Kidney (tissue), 14 donors: Measurements from ENCODE around the gene NKAIN2. TPM values are rescaled to one million over a fixed set of nuclear protein-coding genes. Genes with fewer than 3 reads are reported as not detected.
"Not testable (repeated sequence)": the region's sequence is repeated elsewhere in the genome, so short reads cannot be mapped to it uniquely, and the experiment has no call there.

ENCODE experiments used
- DNase-seq, 5 donors: peaks; one replicate each; pipeline ENCODE4 v3.0.0-alpha.2; 2013 to 2020
- FAIRE-seq: peaks from 2 replicates; lab custom pipeline; 2012; peaks lifted over from hg19 to GRCh38; lab: Jason Lieb, UNC
- H3K27ac ChIP-seq, 2 donors: one replicate each; pipeline ENCODE4 v1.7.0; 2013; ENCODE audit warnings: low read depth in 2 of 2, low read length in 2 of 2, inconsistent platforms in 1 of 2
- H3K27me3 ChIP-seq: one replicate; pipeline ENCODE4 v1.7.1; 2013; ENCODE audit warnings: low read length, inconsistent platforms; ENCODE audit not compliant: control insufficient read depth, insufficient read depth
- H3K36me3 ChIP-seq, 3 donors: one replicate each; pipeline versions ENCODE4 v1.7.0 to v1.7.1; 2013; ENCODE audit warnings: low read length in 3 of 3, control low read depth in 1 of 3, inconsistent platforms in 1 of 3; ENCODE audit not compliant: insufficient read depth in 3 of 3, control insufficient read depth in 2 of 3
- H3K4me1 ChIP-seq, 3 donors: one replicate each; pipeline versions ENCODE4 v1.7.0 to v1.7.1; 2013; ENCODE audit warnings: low read length in 3 of 3, inconsistent platforms in 1 of 3, low read depth in 1 of 3; ENCODE audit not compliant: control insufficient read depth in 2 of 3, insufficient read depth in 2 of 3
- H3K4me3 ChIP-seq, 3 donors: one replicate each; pipeline versions ENCODE4 v1.7.0 to v1.8.1; 2013; ENCODE audit warnings: low read length in 3 of 3, control low read depth in 1 of 3, inconsistent platforms in 1 of 3
- H3K9ac ChIP-seq, 3 donors: one replicate each; pipeline versions ENCODE4 v1.7.0 to v1.7.1; 2013; ENCODE audit warnings: low read length in 3 of 3, control low read depth in 1 of 3, inconsistent platforms in 1 of 3
- H3K9me3 ChIP-seq, 3 donors: one replicate each; pipeline versions ENCODE4 v1.7.0 to v1.7.1; 2013; ENCODE audit warnings: low read length in 3 of 3, control low read depth in 1 of 3, inconsistent platforms in 1 of 3; ENCODE audit not compliant: control insufficient read depth in 2 of 3, insufficient read depth in 1 of 3
- CTCF ChIP-seq: IDR thresholded peaks from 3 replicates; pipeline ENCODE4 v1.5.1; 2012; ENCODE audit warnings: mild to moderate bottlenecking, moderate library complexity, borderline replicate concordance; ENCODE audit not compliant: insufficient read depth; ENCODE audit errors: extremely low read depth
- intact Hi-C: fragments of 100-400 bp; cut with DNase I; formaldehyde crosslinking; loops from one replicate; pipeline ENCODE4 v1.11.1; 2022
- polyA plus RNA-seq: library from polyadenylated mRNA; stranded (reverse); fragments of 350-450 nt; fragmentation: Illumina TruSeq; extraction: RNeasy Lipid Tissue Mini Kit (QIAGEN cat#74804); gene quantifications from one replicate; pipeline ENCODE4 v1.2.3, GENCODE V29; 2014; ENCODE audit warnings: low read depth, low replicate concordance; ENCODE audit not compliant: insufficient read depth
- total RNA-seq: library from RNA; stranded (reverse); fragmentation: NEBNext Ultra II Directional; extraction: Animal tissue kit (Norgen Biotek cat#: 25700); gene quantifications from one replicate; pipeline ENCODE4 v1.2.1, GENCODE V29; 2021
- donor health status: control.
- donor health status: control.
- donor health status: control.
- donor health status: control.
- donor health status: control.
- donor health status: DM: yes; HTN: yes; CAD: no.
- donor health status: Normal renal cell carcinoma (clear cell type).

Gene NKAIN2
- total and polyA plus RNA-seq, 2 donors from 2014 or later, result 0.39 to 1.8 TPM

- DNase-seq, result no peak
- H3K9me3 ChIP-seq, result no peaks in the 10 kb centered on the region
- H3K4me3 ChIP-seq, result no peak overlapping the region
- no peaks in the 10 kb centered on the region for H3K36me3 ChIP-seq
- no peak for FAIRE-seq
- TF ChIP-seq CTCF, result no peak
- no peaks in the 10 kb centered on the region for H3K4me1 ChIP-seq
- H3K27ac ChIP-seq, result no peak overlapping the region
- H3K9ac ChIP-seq, result no peak overlapping the region
- intact Hi-C loops, result no loop called here
- H3K27me3 ChIP-seq, result no peaks in the 10 kb centered on the region
Measured at GRCh38 chr6:123908797-123909196, 105.1 kb downstream of the NKAIN2 start.

DNA sequence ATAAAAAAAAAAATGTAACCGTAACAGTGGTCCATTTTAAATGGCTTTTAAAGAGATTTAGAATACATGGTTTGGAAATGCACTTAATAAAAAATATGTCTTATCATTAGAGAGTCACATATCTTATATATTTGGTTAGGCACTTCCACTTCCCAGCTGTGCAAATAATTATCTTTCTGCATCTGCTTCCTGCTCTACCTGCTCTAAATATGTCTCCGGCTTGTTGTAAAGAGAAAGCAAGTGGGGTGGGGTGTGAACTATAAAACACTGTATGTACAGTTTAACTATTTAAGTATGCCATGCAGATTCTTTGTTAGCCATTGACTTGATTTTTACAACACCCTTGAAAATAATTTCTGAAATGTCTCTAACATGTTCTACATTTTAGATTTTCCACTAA, 106.3 kb downstream of the NKAIN2 start:
- FAIRE-seq, result no peak
- Histone ChIP-seq H3K4me3 (no peak overlapping the region), H3K27ac (no peak overlapping the region), H3K9me3 (no peaks in the 10 kb centered on the region), H3K9ac (no peak overlapping the region), H3K36me3 (no peaks in the 10 kb centered on the region), H3K27me3 (no peaks in the 10 kb centered on the region), H3K4me1 (no peaks in the 10 kb centered on the region)
- TF ChIP-seq CTCF, result no peak
- intact Hi-C loops, result no loop called here
- peak in 1 of 5 donors; percentile 10 for DNase-seq

DNA sequence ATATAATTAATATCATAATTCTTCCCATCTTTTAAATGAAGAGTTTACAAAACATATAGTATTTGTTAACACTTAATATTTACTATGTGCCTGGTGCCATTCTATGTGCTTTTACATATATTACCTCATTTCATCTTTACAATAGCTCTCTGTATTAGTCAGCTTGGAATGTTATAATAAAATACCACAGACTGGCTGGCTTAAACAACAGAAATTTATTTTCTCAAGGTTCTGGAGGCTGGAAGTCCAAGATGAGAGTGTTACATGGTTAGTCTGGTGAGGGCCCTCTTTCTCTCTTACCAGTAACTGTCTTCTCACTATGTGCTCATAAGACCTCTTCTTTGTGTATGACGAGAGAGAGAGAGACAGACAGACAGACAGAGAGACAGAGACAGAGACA, 110.2 kb downstream of the NKAIN2 start:
- no peaks in the 10 kb centered on the region for H3K4me1 ChIP-seq
- no peaks in the 10 kb centered on the region for H3K36me3 ChIP-seq
- DNase-seq, result no peak
- FAIRE-seq, result no peak
- intact Hi-C loops, result no loop called here
- no peak for TF ChIP-seq CTCF
- H3K27ac ChIP-seq, result no peak overlapping the region
- H3K4me3 ChIP-seq, result no peak overlapping the region
- H3K9ac ChIP-seq, result no peak overlapping the region
- H3K27me3 ChIP-seq, result no peaks in the 10 kb centered on the region
- H3K9me3 ChIP-seq, result no peaks in the 10 kb centered on the region

GRCh38 chr6:123923379-123923778, 119.7 kb downstream of the NKAIN2 start:
- H3K27me3 ChIP-seq, H3K4me1 ChIP-seq, H3K9ac ChIP-seq, DNase-seq, H3K4me3 ChIP-seq, H3K36me3 ChIP-seq, FAIRE-seq, H3K27ac ChIP-seq, H3K9me3 ChIP-seq, intact Hi-C loops: not testable (repeated sequence)
